PC-9 (cell line): ENCODE data around the gene CMTM6. TPM values are rescaled to one million over a fixed set of nuclear protein-coding genes. Genes with fewer than 3 reads are reported as not detected.

Source experiments
- BruUV-seq: library from RNA; stranded (reverse); fragments of 400-500 nt; replicated peaks from 2 replicates; lab custom pipeline; 2021; lab: Mats Ljungman, UMichigan
- CTCF ChIA-PET: fragments of 300-600 bp; sonication (Branson Sonifier 250); formaldehyde crosslinking; loops from one replicate; lab custom pipeline; 2022; ENCODE audit warnings: antibody characterized with exemption; lab: Charles Lee
- POLR2A ChIA-PET: fragments of 300-600 bp; sonication (Branson Sonifier 250); formaldehyde crosslinking; loops from one replicate; lab custom pipeline; 2022; ENCODE audit warnings: antibody characterized with exemption; ENCODE audit not compliant: unreplicated experiment; lab: Charles Lee
- DNase-seq, 2 experiments: peaks; one replicate each; pipeline versions ENCODE4 v3.0.0 to v3.0.0-alpha.2; 2015 to 2022; ENCODE audit warnings: mixed read lengths in 1 of 2
- H2AFZ ChIP-seq: fragments of 200-600 bp; sonication (generic); 2 replicates; pipeline ENCODE4 v1.8.1; 2017; ENCODE audit warnings: antibody characterized with exemption
- H3F3A ChIP-seq: fragments of 200-600 bp; sonication (generic); 2 replicates; pipeline ENCODE4 v1.8.1; 2017; ENCODE audit warnings: antibody characterized with exemption, mild to moderate bottlenecking, low read depth; ENCODE audit not compliant: insufficient read depth
- H3K27ac ChIP-seq: fragments of 200-600 bp; sonication (generic); 2 replicates; pipeline ENCODE4 v1.6.1; 2016; ENCODE audit warnings: mixed run types
- H3K27me3 ChIP-seq: fragments of 200-600 bp; sonication (generic); 2 replicates; pipeline ENCODE4 v1.6.1; 2016; ENCODE audit warnings: low read depth, mixed run types; ENCODE audit not compliant: insufficient read depth
- H3K36me3 ChIP-seq: fragments of 200-600 bp; sonication (generic); 2 replicates; pipeline ENCODE4 v1.6.1; 2016; ENCODE audit warnings: low read depth, mixed run types
- H3K4me1 ChIP-seq: fragments of 200-600 bp; sonication (generic); replicated peaks from 2 replicates; pipeline ENCODE4 v1.6.1; 2016; ENCODE audit warnings: mixed run types; ENCODE audit not compliant: insufficient read depth
- H3K4me2 ChIP-seq: fragments of 200-600 bp; sonication (generic); 2 replicates; pipeline ENCODE4 v1.6.1; 2017; ENCODE audit warnings: mixed run types
- H3K4me3 ChIP-seq: fragments of 200-600 bp; sonication (generic); 2 replicates; pipeline ENCODE4 v1.6.1; 2016; ENCODE audit warnings: mixed run types
- H3K79me2 ChIP-seq: fragments of 200-600 bp; sonication (generic); 2 replicates; pipeline ENCODE4 v1.6.1; 2017; ENCODE audit warnings: low read depth, mixed run types
- H3K9me2 ChIP-seq: fragments of 200-600 bp; sonication (generic); 2 replicates; pipeline ENCODE4 v1.8.1; 2017; ENCODE audit warnings: mild to moderate bottlenecking; ENCODE audit not compliant: insufficient read depth
- H3K9me3 ChIP-seq: fragments of 200-600 bp; sonication (generic); 2 replicates; pipeline ENCODE4 v1.8.1; 2016; ENCODE audit warnings: low read depth; ENCODE audit not compliant: insufficient read depth
- H4K20me1 ChIP-seq: fragments of 200-600 bp; sonication (generic); 2 replicates; pipeline ENCODE4 v1.8.1; 2017; ENCODE audit not compliant: insufficient read depth
- CTCF ChIP-seq: fragments of 200-600 bp; sonication (generic); conservative IDR thresholded peaks from 2 replicates; pipeline ENCODE4 v1.6.1; 2017; ENCODE audit warnings: mixed run types, antibody characterized with exemption, mild to moderate bottlenecking, moderate library complexity
- EZH2 ChIP-seq: fragments of 200-600 bp; sonication (generic); IDR thresholded peaks from 2 replicates; pipeline ENCODE4 v1.8.0; 2017; ENCODE audit warnings: antibody characterized with exemption, low read depth
- intact Hi-C: fragments of 100-400 bp; cut with micrococcal nuclease; formaldehyde crosslinking; loops from one replicate; pipeline ENCODE4 v1.10.0; 2022; ENCODE audit not compliant: unreplicated experiment
- total RNA-seq: library from RNA; stranded (reverse); gene quantifications from 2 replicates; pipeline ENCODE4 v1.2.3, GENCODE V29; 2021

The CMTM6 gene
- total RNA-seq, 1 experiment from 2014 or later = 69.4 TPM

GRCh38 chr3:32450992-32451659 is 51.5 kb downstream of the CMTM6 start:
- Histone ChIP-seq H3K79me2 (0 out of 2 replicates have a peak, but pooled peaks cover 9% of the 10 kb centered on the region), H2AFZ (no peak overlapping the region), H3K36me3 (no peaks in the 10 kb centered on the region), H3K27ac (no peak overlapping the region), H3K4me1 (no peaks in the 10 kb centered on the region), H3K4me3 (no peak overlapping the region), H4K20me1 (no peaks in the 10 kb centered on the region), H3K27me3 (no peaks in the 10 kb centered on the region), H3F3A (no peaks in the 10 kb centered on the region), H3K9me3 (no peaks in the 10 kb centered on the region), H3K9me2 (no peaks in the 10 kb centered on the region), H3K4me2 (no peak overlapping the region)
- BruUV-seq = no TSS peak
- no peak for DNase-seq
- ChIA-PET POLR2A (no interaction called here), CTCF (no interaction called here)
- no peak for TF ChIP-seq EZH2
- TF ChIP-seq CTCF = no peak
- intact Hi-C loops = no loop called here

DNA sequence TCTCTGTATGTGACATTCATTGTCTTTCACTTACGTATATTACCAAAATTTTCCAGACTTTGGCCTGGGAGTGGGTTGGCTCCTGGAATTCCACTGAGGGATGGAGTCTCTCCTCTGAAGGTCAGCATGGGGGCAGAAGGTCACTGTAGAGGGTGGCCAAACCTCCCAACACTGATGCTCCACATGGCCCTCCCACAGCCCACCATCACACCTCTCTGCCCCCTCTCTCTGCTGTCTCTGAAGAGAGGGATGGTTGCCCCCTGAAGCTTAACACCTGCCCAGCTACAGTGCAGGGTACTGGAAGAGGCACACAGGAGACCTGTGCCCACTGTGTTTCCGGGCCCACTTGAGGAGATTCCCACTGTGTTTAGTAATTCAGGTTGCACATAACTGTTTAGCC is 52.2 kb downstream of the CMTM6 start:
- H3K36me3 ChIP-seq = no peaks in the 10 kb centered on the region

GRCh38 chr3:32449691-32450090 is 53.0 kb downstream of the CMTM6 start:
- no peaks in the 10 kb centered on the region for H3K9me2 ChIP-seq
- H3K9me3 ChIP-seq = no peaks in the 10 kb centered on the region; the same call in 1 of the 2 replicates
- intact Hi-C loops = no loop called here
- no peak for DNase-seq
- H4K20me1 ChIP-seq = no peaks in the 10 kb centered on the region
- no peaks in the 10 kb centered on the region for H3K36me3 ChIP-seq
- CTCF ChIA-PET = no interaction called here
- H2AFZ ChIP-seq = no peak overlapping the region
- H3K4me1 ChIP-seq = no peaks in the 10 kb centered on the region
- no peak for TF ChIP-seq CTCF
- no peak for TF ChIP-seq EZH2
- H3F3A ChIP-seq = no peaks in the 10 kb centered on the region
- H3K27ac ChIP-seq = no peak overlapping the region
- no peak overlapping the region for H3K4me3 ChIP-seq
- H3K4me2 ChIP-seq = no peak overlapping the region
- H3K27me3 ChIP-seq = no peaks in the 10 kb centered on the region
- BruUV-seq = no TSS peak
- peaks cover 17% of the 10 kb centered on the region; the same call in 1 of the 2 replicates for H3K79me2 ChIP-seq
- POLR2A ChIA-PET = no interaction called here

More for the DNA sequence above, 52.2 kb downstream of the CMTM6 start:
- H3K4me1 ChIP-seq = no peaks in the 10 kb centered on the region
- no peaks in the 10 kb centered on the region for H3K27me3 ChIP-seq
- no TSS peak for BruUV-seq
- H3K4me3 ChIP-seq = no peak overlapping the region
- H4K20me1 ChIP-seq = no peaks in the 10 kb centered on the region
- H2AFZ ChIP-seq = no peak overlapping the region
- TF ChIP-seq EZH2 (no peak), CTCF (no peak)
- H3F3A ChIP-seq = no peaks in the 10 kb centered on the region
- no peaks in the 10 kb centered on the region for H3K9me2 ChIP-seq
- CTCF ChIA-PET = no interaction called here
- intact Hi-C loops = no loop called here
- POLR2A ChIA-PET = no interaction called here
- H3K4me2 ChIP-seq = no peak overlapping the region
- H3K79me2 ChIP-seq = 0 out of 2 replicates have a peak, but pooled peaks cover 11% of the 10 kb centered on the region
- no peaks in the 10 kb centered on the region; the same call in 1 of the 2 replicates for H3K9me3 ChIP-seq
- H3K27ac ChIP-seq = no peak overlapping the region
- no peak for DNase-seq
